GM19328 (cell line): ENCODE measurements around the gene CDC73.
"Not testable (repeated sequence)": the region's sequence is repeated elsewhere in the genome, so short reads cannot be mapped to it uniquely, and the experiment has no call there.

Experiments
- ATAC-seq: cut with Tn5 transposase; IDR thresholded peaks from one replicate; pipeline ENCODE4 v1.9.1; 2021; ENCODE audit warnings: mild to moderate bottlenecking, moderate library complexity; ENCODE audit not compliant: unreplicated experiment

The CDC73 gene

DNA sequence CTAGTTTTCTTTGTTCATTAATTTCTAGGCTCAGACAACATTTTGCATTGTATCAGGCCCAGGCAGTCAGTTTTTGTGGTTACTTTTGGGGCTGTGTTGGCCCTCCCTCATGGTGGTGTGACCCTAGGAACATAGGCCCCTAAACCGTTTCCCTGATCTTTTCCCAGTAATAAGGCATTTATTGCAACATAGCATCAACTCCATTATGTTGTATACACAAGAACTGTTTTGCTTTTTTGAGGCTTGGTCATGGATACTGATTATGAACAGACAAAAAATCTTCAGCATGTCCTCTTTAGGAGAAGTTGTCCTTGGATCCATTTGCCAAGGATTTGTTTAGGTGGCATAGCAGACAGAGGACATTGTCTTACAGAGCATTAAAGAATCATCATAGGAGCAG, 54.3 kb downstream of the CDC73 start:
- ATAC-seq = no peak

DNA sequence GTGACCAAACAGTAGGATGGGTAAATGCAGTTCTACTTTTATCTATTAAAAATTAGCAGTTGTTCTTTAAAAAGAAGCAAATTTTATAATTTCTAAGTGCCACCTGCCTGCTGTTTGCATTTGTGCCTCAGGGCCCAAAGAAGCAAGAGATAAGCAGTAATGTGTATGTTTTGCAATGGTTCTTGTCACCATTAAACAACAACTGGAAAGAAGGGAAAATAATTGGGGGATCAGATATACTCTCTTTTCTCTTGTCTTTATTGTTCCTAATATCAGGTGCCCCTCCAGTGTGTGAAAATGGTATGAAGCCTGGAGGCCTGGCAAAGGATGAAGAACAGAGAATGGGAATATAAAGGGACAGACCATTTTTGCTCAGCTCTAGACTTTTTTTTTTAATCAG, 55.0 kb downstream of the CDC73 start:
- ATAC-seq = no peak

DNA sequence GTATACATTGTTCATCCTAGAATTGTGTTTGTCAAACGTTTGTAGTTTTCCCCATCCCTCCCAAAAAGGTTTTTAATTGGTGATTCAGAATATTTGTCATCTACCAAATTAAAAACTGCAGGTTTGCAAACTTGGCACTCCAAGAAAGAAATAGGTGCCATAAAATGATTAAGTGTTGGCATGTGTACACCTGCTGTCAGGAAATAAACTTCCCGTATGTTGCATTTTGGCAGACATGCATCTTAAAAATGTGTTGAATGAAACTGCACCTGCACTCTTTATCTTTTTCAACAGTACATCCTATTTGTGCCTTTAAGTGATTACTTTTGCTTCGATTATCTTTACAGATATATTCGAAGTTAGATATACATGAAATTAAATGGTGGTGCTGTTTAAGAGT, 57.3 kb downstream of the CDC73 start:
- no peak for ATAC-seq

DNA sequence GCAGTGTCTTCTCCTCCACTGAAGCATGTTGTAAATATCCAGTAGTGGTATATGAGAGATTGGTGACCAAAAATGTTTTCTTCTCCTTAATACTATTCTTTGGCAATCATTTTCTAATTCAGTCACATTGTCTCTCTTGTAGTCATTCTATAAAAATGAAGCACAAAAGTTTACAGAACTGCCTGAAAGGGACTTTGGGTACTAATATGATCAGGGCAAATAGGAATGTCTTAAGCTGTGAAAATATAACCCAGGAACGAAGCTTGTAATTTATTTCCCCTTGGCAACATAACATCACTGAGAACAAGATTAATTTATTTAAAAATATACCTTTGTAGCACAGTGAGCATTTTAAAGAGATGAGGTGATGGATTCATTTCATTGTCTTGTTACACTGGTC, 59.7 kb downstream of the CDC73 start:
- no peak for ATAC-seq

DNA sequence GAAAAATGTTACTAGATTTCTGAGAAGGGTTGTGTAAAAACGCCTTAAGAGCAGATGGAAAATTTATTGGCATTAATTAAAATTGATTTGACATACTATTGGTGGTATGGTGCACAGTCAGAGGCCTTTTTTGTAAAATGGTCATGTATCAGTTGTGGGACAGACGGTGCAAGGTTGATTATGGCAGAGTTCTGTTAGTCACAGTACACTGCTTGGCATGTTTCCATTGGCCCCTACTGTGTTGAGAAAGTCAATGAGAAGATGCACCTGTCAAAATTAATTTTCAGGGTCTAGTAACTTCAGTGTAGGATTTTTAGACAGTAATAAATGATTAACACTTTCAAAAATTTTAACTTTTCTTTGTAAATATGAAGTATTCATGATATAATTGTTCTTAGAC, 60.2 kb downstream of the CDC73 start:
- no peak for ATAC-seq

DNA sequence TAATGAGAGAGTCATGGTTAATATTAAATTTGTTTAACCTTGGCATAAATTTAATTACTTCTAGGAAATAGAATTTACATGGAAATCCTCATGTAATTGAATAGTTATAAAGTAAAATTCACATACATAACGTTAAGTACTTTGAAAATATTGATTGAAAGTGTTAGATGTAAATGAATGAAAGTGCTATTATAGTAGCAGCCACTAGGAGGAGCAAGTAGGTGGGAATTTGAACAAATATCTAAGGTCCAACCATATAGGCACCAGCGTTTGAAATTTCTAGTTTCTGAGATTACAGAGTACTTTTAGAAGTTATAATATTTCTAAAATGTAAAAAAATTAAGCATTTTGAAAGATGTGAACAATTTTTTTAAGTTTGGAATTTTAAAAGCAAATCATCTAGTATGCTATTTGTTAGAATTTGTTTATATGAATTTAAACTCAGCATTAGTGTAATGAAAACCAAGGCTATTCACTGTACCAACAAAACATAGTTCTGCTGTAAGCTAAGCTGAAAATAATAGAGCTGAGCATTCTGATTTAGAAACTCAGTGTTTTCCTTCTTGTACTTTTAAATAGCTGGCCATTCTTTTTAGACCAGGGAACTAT, 61.3 kb downstream of the CDC73 start:
- no peak for ATAC-seq

DNA sequence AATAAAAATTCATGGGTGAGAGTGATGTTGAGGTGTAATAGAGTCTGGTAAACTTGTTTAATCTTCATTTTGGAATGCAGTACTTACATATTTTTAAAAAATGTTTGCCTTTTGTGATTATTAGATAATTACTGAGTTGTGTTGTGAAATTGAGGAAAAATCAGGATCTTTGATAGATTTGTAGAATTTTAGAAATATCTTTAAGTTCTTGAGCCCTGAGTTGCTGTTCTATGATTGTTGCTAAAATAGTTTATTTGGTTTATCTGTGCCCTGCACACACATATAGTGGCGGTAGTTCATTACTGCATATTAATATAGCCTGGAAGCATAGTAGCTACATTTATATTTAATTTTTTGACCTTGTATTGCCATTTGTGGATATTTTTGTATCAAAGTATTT, 62.9 kb downstream of the CDC73 start:
- no peak for ATAC-seq

DNA sequence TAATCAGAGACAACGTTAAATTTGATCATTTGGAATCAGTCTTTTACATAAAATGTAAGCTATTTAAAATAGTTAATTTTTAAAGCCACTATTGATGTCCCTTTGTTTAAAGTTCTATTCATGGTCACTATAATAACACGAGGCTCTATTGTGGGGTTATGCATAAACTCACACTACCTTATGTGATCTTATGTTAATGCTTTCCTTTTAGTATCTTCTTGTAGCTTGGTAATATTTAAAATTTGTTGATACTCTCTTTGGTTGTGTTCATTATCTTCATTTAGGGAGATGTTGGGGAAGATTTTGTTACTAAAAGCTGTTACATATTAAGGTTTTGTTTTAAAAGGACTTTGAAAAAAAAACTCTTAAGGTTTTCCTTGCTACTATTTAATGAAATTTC, 63.4 kb downstream of the CDC73 start:
- no peak for ATAC-seq

DNA sequence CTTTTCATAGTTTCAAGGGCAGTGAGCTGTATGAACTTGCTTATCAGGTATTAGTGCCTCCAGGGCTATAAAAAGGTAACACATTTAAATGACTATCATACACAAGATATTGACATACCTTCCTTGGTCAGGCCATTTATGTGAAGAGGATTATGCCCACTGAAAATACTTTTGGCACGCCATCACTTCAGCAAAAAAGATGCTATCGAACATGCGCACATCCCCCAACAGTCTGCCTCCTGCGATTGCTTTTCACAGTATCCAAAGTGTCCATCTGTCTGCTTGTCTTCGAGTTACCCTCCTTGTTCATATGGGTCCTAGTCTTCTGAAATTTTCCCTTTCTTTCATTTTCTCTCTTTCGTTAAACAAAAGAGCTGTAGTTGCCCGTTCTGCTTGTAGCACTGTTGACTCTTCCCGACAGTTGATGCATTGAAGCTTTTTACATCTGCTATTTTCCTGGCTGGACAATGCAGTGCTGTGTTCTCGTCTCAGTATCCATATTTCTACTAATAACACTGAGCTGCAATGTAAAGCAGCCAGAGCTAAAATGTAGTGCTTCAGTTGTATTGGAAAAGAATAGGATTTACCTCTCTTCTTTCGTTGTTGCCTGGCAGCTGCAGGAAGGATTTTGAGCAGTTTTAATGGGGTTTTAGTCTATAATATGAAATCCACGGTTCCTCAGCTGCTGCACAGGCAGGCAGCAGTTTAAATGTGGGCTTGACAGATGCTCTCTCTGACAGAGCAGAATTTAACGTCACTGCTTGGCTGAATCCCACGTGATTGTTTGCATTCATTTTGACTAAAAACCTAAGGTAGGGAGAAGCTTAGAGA, 64.3 kb downstream of the CDC73 start, which contains the start of gene B3GALT2:
Gene B3GALT2 (minus strand): TSS at position 713 of the 831 bp plus-strand sequence. CDS start 5,051 bp downstream, outside the sequence.
- ATAC-seq = no peak

DNA sequence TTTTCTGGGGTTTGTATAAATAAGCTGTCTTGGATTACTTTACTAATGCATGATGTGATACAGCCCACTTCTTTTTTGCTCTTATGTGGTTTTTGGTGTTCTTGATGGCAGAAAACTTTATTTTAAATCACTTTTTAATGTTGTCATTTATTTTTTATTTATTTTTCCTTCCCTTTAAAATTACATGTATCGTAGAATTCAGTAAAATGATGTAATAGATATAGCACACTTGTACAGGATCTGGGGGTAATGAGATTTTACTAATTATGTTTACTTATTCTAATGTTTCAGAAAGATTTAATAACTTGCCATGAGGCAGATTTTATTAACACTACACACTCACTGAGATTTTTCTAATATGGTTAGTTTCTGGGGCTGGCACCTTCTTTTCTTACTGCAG, 65.3 kb downstream of the CDC73 start:
- ATAC-seq = no peak

DNA sequence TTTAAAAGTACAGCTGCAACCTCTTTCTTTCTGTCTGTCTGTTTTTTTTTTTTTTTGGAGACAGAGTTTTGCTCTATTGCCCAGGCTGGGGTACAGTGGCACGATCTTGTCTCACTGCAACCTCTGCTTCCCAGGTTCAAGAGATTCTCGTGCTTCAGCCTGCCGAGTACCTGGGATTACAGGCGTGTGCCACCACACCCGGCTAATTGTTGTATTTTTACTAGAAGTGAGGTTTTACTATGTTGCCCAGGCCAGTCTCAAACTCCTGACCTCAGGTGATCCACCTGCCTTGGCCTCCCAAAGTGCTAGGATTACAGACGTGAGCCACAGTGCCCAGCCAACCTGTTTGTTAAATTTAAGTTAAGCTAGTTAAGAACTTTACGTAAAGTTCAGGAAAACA, 67.1 kb downstream of the CDC73 start:
- ATAC-seq = not testable (repeated sequence)

DNA sequence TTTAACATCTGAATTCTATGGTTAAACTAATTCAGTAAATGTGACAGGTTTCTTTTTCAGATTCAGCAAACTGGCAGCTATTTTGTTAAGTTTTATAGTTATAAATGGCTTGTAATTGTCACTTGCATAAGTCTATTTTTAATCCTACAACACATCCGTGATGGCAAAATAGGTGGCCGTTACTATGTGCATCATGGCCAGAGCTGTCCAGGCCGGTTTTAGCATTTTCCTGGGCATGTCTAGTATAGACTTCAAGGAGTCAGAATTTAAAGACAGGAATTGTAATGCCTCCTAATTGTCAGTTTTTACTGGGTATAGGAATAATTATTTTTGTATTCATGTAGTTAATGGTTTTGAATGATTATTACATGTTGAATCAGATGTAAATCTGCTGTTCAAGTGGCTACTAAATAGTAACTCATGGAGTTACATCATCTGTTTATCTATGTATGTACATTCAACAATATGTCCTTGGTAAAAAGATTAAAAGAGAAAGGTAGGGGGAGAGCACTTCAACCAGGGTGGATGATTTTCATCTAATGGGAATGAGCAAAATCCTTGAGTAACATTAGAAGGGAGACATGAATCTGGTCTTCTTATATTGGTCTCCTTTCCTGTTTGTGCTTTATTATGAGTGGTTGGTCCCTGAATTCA, 67.7 kb downstream of the CDC73 start:
- no peak for ATAC-seq

DNA sequence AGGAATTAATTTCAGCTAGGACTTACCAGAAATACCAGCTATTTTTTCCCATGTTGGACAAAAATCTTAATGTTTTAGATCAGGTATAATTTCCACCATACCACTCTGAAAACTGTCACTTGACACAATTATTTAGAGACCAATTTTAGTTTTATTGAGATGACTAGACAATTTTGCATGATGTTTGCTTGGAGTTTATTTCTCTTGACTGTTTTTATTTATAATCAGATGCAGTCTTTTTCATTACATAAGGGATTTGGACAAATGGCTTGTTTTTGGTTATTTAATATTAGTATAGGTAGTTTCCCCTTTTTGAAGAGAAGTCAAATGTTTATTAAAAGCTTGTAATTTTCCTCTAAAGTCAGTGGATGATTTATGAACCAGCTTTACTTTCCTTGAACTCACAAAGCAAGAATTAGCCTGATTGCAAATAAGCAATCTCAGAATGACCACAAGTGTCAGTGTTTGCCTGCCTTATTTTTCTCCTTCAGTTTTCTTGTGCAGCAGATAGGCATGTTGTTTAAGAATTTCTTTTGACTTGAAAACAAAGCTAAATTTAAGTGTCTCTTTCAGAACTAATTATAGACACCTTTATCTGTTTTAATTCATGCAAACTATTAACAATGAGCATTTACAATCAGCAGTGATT, 68.4 kb downstream of the CDC73 start:
- no peak for ATAC-seq

DNA sequence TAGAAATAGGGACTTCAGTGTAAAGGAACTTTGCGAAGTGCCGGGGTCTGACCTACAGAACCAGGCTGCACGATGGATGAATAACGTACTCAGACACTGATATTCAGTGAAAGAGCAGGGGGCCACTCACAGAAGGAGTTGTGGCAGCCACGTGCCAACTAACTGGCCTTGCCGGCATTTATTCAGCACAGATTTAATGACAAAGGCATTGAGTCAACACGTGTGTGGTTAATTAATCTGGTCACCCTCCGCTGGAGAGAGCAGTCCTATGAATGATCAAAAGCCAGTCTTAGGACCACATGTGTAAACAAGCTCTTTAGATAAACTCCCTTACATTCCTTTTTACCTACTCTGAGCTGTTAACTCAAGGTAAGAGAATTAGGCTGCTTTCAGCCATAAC, 70.8 kb downstream of the CDC73 start:
- no peak for ATAC-seq

DNA sequence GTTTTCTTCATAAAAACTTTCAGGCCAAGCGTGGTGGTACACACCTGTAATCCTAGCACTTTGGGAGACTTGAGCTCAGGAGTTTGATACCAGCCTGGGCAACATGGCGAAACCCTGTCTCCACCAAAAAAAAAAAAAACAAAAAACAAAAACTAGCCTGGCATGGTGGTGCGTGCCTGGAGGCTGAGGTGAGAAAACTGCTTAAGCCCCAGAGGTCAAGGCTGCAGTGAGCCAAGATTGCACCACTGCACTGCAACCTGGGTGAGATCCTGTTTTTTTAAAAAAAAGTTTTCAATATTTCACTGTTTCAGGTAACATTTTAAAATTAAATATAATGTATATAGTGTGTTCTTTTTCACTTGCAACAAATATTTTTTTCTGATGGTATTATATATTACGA, 78.1 kb downstream of the CDC73 start:
- ATAC-seq = no peak

DNA sequence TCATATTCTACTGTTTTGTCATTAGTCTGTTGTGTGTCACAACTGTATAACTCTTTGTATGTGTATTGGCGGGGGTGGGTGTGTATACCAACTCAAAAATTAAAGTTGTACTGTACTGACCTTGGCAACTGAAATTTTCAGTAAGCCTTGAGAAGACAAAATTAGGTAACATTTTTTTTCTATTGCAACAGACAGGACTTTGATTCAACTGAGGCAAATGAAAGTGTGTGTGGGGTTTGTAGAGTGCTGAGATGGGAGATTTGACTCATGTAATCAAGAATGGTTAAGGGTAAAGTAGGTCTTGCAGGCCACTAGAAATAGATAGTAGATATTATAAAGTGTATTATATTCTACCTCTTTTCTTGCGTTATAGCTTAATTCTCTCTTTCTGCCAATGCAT, 79.2 kb downstream of the CDC73 start:
- no peak for ATAC-seq

DNA sequence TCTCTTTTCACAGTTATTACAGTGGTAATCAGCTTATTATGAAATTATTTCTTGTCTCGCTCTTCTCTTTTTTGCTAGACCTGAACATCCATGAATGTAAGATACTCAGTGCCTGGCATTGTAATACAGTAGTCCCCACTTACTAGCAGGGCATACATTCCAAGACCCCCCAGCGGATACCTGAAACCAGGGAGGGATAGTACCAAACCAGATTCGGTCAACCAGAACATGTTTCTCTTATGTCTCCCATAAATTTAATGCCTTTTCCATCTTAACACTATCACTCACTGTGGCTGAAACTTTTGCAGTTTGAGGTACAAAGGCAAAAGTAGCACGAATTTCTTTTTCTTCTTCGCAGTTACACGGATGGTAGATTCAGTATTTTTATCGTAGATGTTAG, 89.2 kb downstream of the CDC73 start:
- no peak for ATAC-seq

DNA sequence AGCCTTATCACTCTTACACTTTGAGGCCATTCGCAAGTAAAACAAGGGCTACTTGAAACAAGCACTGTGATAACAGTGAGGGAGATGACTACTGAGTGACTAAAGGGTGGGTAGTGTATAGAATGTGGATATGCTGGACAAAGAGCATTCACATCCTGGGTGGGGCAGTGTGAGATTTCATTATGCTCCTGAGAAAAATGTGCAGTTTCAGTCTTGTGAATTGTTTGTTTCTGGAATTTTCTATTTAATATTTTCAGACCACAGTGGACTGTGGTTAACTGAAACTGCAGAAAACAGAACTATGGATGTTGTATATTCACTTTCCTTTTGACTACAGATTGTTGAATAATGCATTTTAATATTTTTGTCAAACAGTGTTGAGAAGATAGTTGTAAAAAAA, 89.7 kb downstream of the CDC73 start:
- ATAC-seq = peak; percentile 74

DNA sequence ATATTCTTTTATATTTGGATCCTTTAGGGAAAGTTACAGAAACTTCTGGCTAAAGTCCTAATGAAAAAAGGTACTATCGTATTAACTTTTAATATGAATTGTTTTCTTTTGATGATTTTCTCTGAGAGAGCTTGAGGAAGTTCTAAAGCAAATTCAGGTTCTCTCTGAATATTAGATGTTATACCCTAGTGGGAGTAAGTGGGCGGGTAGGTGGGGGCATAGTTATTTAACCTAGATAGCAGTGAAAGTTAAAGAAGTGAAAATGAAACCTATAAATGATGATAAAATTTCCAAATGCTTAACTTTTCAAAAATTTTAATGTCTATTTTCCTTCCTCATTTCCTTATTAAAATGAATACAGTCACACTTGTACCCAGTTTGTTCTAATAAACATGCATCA, 90.8 kb downstream of the CDC73 start:
- no peak for ATAC-seq

DNA sequence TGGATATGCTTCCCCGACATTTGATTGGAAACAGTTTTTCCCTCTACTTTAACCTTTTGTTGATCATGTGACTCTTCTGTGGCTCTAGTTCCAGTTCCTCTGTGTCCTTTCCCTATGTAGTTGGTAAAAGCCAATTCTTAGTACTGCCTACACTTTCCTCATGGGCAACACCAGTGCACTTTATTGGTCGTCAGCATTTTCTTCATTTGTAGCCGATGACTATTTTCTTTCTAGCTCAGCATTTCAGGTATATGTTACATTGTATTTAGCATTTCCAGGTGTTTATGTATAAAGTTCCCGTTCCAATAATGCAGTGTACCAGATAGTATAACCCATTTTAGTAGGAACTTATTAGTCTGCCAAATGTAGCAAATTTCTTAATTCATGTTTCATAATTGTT, 92.2 kb downstream of the CDC73 start:
- ATAC-seq = no peak

DNA sequence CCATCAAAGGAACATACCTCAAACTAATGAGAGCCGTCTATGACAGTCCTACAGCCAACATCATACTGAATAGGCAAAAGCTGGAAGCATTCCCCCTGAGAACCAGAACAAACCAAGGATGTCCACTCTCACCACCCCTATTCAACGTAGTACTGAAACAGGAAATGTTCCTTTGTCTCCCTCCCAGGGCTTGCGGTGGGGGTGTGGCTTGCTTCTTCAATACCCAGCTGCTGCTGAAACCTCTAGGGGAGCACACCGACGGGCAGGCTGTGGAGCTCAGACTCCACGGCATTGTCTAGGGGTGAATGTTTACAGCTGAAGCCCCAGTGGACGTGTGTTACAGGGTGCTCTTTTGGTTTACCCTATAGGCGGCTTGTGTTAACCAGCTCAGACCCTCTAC, 95.1 kb downstream of the CDC73 start:
- no peak for ATAC-seq

DNA sequence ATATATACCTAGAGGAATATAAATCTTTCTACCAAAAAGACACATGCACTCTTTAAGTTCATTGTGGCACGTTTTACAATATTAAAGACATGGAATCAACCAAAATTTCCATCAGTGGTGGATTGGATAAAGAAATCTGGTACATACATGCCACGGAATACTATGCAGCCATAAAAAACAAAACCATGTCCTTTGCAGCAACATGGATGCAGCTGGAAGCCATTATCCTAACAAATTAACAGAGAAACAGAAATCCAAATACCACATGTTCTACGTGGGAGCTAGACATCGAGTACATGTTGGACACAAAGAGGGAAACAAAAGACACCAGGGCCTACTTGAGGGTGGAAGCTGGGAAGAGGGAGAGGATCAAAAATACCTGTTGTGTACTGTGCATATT, 97.6 kb downstream of the CDC73 start:
- ATAC-seq = no peak
